OCI-LY7 (cell line): ENCODE measurements around the gene GRAMD1B. TPM values are rescaled to one million over a fixed set of nuclear protein-coding genes. Genes with fewer than 3 reads are reported as not detected.
"Not testable (repeated sequence)": the region's sequence is repeated elsewhere in the genome, so short reads cannot be mapped to it uniquely, and the experiment has no call there.

Experiments
- BruUV-seq: library from RNA; stranded (reverse); fragments of 400-500 nt; replicated peaks from 2 replicates; lab custom pipeline; 2021; lab: Mats Ljungman, UMichigan
- CTCF ChIA-PET: fragments of 300-600 bp; sonication (Branson Sonifier 250); formaldehyde crosslinking; loops from one replicate; lab custom pipeline; 2022; ENCODE audit warnings: antibody characterized with exemption; ENCODE audit not compliant: unreplicated experiment; lab: Charles Lee
- POLR2A ChIA-PET: fragments of 300-600 bp; sonication (Branson Sonifier 250); formaldehyde crosslinking; loops from one replicate; lab custom pipeline; 2022; ENCODE audit warnings: antibody characterized with exemption; lab: Charles Lee
- DNase-seq: peaks from one replicate; pipeline ENCODE4 v3.0.0-alpha.2; 2015; ENCODE audit warnings: low spot score
- H2AFZ ChIP-seq: fragments of 200-600 bp; sonication (generic), shearing (Covaris generic); 2 replicates; pipeline ENCODE4 v1.6.1; 2014; ENCODE audit warnings: mild to moderate bottlenecking, antibody characterized with exemption, low read length, moderate library complexity
- H3K27ac ChIP-seq: fragments of 200-600 bp; sonication (generic); 2 replicates; pipeline ENCODE4 v1.5.1; 2014; ENCODE audit warnings: mixed run types, low read depth, mild to moderate bottlenecking, moderate library complexity, low read length, inconsistent platforms; ENCODE audit not compliant: poor library complexity, severe bottlenecking
- H3K36me3 ChIP-seq: fragments of 200-600 bp; sonication (generic); 2 replicates; pipeline ENCODE4 v1.6.1; 2014; ENCODE audit warnings: mild to moderate bottlenecking, antibody characterized with exemption, low read length, moderate library complexity, mixed read lengths; ENCODE audit not compliant: insufficient read depth
- H3K4me1 ChIP-seq: fragments of 200-600 bp; sonication (generic); 2 replicates; pipeline ENCODE4 v1.5.1; 2014; ENCODE audit warnings: mild to moderate bottlenecking, low read length; ENCODE audit not compliant: insufficient read depth, poor library complexity, severe bottlenecking
- H3K4me2 ChIP-seq: fragments of 200-600 bp; sonication (generic); 2 replicates; pipeline ENCODE4 v1.6.1; 2014; ENCODE audit warnings: mild to moderate bottlenecking, low read length
- H3K4me3 ChIP-seq: fragments of 200-600 bp; sonication (generic); 2 replicates; pipeline ENCODE4 v1.5.1; 2014; ENCODE audit warnings: mild to moderate bottlenecking, low read depth, low read length; ENCODE audit not compliant: poor library complexity, severe bottlenecking
- H3K79me2 ChIP-seq: fragments of 200-600 bp; sonication (generic); 2 replicates; pipeline ENCODE4 v1.6.1; 2016; ENCODE audit warnings: low read depth, mild to moderate bottlenecking, low read length, moderate library complexity, mixed read lengths; ENCODE audit not compliant: insufficient read depth
- H3K9me2 ChIP-seq: fragments of 200-600 bp; sonication (generic); 2 replicates; pipeline ENCODE4 v1.6.1; 2016; ENCODE audit warnings: mild to moderate bottlenecking, low read length, mixed read lengths; ENCODE audit not compliant: insufficient read depth
- H3K9me3 ChIP-seq: fragments of 200-600 bp; sonication (generic); 2 replicates; pipeline ENCODE4 v1.6.1; 2014; ENCODE audit warnings: mild to moderate bottlenecking, mixed run types, low read length, mixed read lengths
- H4K20me1 ChIP-seq: fragments of 200-600 bp; sonication (generic); 2 replicates; pipeline ENCODE4 v1.6.1; 2014; ENCODE audit warnings: mild to moderate bottlenecking, antibody characterized with exemption, low read length, moderate library complexity, mixed read lengths; ENCODE audit not compliant: insufficient read depth
- CTCF ChIP-seq: fragments of 200-600 bp; sonication (generic); conservative IDR thresholded peaks from 2 replicates; pipeline ENCODE4 v1.5.1; 2014; ENCODE audit warnings: mild to moderate bottlenecking, antibody characterized with exemption, low read length, moderate library complexity, mixed read lengths
- EZH2phosphoT487 ChIP-seq: fragments of 200-600 bp; sonication (generic); IDR thresholded peaks from 2 replicates; pipeline ENCODE4 v1.6.1; 2018; ENCODE audit warnings: low read depth, borderline replicate concordance, mild to moderate bottlenecking, mixed run types, antibody characterized with exemption, low read length, moderate library complexity, mixed read lengths
- intact Hi-C: fragments of 100-400 bp; cut with micrococcal nuclease; formaldehyde crosslinking; loops from one replicate; pipeline ENCODE4 v1.10.0; 2022; ENCODE audit not compliant: unreplicated experiment
- total RNA-seq, 2 experiments: library from RNA; depleted of rRNA in 1 of 2; stranded (reverse); fragments of >200 nt in 1 of 2; shearing (Covaris generic) in 1 of 2; gene quantifications; 2 replicates each; pipeline ENCODE4 v1.2.3, GENCODE V29; 2014 to 2022

GRAMD1B gene
- total RNA-seq, 2 experiments from 2014 or later, result 0.16 TPM; not detected in 1

DNA sequence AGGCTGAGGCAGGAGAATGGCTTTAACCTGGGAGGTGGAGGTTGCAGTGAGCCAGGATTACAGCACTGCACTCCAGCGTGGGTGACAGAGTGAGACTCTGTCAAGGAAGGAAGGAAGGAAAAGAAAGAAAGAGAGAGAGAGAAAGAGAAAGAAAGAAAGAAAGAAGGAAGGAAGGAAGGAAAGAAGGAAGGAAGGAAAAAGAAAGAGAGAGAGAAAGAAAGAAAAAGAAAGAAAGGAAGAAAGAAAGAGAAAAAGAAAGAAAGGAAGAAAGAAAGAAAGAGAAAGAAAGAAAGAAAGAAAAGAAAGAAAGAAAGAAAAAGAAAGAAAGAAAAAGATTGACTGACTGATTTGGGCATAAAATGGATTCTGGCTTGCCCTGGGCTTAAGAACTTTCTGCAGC is 36.1 kb downstream of the GRAMD1B start:
- DNase-seq, H2AFZ ChIP-seq, H3K79me2 ChIP-seq, H3K27ac ChIP-seq, H3K4me1 ChIP-seq, CTCF ChIA-PET, H3K4me3 ChIP-seq, H4K20me1 ChIP-seq, BruUV-seq, H3K9me3 ChIP-seq, H3K4me2 ChIP-seq, intact Hi-C loops, H3K9me2 ChIP-seq, H3K36me3 ChIP-seq: not testable (repeated sequence)
- POLR2A ChIA-PET, result interaction anchor here (0.6 to 0.7 kb wide), 2 partner anchors 12 to 40 kb away, joined by 3 read pairs; no protein-coding TSS in a partner anchor

DNA sequence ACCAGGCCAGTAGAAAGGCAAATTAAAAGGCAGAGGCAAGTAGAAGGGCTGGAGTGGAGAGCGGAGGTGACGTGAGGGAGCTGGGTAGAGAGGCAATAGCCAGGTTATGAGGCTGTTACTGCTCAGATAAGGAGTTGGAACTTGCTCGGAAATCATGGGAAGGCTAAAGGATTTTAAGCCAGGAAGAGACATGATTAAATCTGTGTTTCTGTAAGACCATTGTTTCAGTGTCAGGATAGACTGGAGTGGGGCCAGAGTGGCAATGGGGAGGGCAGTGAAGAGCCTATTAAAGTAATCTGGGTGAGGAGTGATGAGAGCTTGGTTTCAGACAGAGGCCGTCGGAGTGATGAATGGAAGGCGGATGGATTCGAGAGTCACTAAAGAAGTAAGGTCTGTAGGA is 39.0 kb downstream of the GRAMD1B start:
- no TSS peak for BruUV-seq
- Histone ChIP-seq H4K20me1 (no peaks in the 10 kb centered on the region), H3K4me1 (no peaks in the 10 kb centered on the region), H3K4me3 (no peak overlapping the region), H3K4me2 (no peak overlapping the region), H3K36me3 (no peaks in the 10 kb centered on the region), H3K27ac (no peak overlapping the region), H2AFZ (no peak overlapping the region), H3K9me2 (no peaks in the 10 kb centered on the region), H3K79me2 (no peaks in the 10 kb centered on the region), H3K9me3 (no peaks in the 10 kb centered on the region)
- TF ChIP-seq CTCF (no peak), EZH2phosphoT487 (no peak)
- ChIA-PET CTCF (no interaction called here), POLR2A (interaction anchor here (0.7 kb wide), 2 partner anchors 18 to 32 kb away, joined by 3 to 7 read pairs; no protein-coding TSS in a partner anchor)
- intact Hi-C loops, result no loop called here
- no peak for DNase-seq

- Histone ChIP-seq H3K9me3 (no peaks in the 10 kb centered on the region), H3K79me2 (no peaks in the 10 kb centered on the region), H3K4me1 (no peaks in the 10 kb centered on the region), H3K36me3 (no peaks in the 10 kb centered on the region), H4K20me1 (no peaks in the 10 kb centered on the region), H2AFZ (no peak overlapping the region), H3K4me3 (no peak overlapping the region), H3K4me2 (no peak overlapping the region), H3K27ac (no peak overlapping the region), H3K9me2 (no peaks in the 10 kb centered on the region)
- intact Hi-C loops, result no loop called here
- no peak for DNase-seq
- TF ChIP-seq EZH2phosphoT487 (no peak), CTCF (no peak)
- POLR2A ChIA-PET, result interaction anchor here (0.6 to 0.7 kb wide), 4 partner anchors 9 to 230 kb away, joined by 3 to 5 read pairs (median 4); no protein-coding TSS in a partner anchor
- BruUV-seq, result no TSS peak
- CTCF ChIA-PET, result no interaction called here
Measured at GRCh38 chr11:123469586-123469985, 39.5 kb downstream of the GRAMD1B start.
